GM21528 (cell line): ENCODE results near the gene PCTP.
A peak's percentile ranks its signal among the peaks of the same experiment; 100 is the strongest.

Experiments
- ATAC-seq: cut with Tn5 transposase; IDR thresholded peaks from one replicate; pipeline ENCODE4 v1.9.1; 2021; ENCODE audit warnings: mild to moderate bottlenecking, moderate library complexity; ENCODE audit not compliant: unreplicated experiment, low FRiP score

The PCTP gene

DNA sequence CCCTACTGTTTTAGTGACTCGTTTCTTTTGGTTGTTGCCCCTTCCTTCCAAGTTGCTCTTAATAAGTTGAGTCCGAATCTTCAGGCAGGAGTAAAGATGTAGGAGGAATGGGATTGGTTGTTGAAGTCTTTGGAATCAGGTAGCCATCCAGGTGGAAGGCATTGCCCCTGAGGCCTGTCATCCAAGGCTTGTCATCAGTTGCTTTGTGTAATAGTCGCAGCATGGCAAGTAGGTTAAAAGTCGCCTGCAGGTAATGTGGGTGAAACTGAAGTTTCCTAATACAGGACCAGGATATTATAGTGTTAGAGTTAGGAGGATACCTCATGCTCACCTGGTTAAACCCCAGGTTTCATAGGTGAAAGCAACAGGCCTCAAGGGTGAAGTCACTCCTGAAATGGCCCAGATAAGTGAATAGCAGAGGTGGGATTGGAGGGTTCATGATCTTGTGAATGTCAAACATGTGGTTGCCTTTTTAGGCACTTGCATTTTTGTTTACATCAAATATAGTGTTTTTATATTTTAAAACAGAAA, 934 bp downstream of the PCTP start:
- no peak for ATAC-seq

DNA sequence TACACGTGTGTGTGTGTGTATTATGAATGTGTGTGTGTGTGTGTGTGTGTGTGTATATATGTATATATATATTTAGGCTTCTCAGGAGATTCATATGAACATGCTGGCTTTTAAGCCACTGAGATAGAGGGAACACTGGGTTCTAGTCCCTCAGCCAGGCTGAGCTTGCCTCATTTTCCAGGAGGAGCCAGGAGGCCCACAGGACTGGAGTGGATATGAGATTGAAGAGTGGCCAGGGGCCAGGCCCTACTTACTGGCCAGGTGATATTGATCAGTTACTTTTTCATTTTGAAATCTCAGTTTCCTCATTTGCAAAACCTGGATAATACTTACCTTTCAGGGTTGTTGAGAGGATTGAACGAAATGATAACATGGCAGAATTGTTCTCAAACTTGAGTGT, 5.8 kb downstream of the PCTP start:
- no peak for ATAC-seq

GRCh38 chr17:55757659-55758058, 6.8 kb downstream of the PCTP start:
- ATAC-seq: peak; percentile 53

DNA sequence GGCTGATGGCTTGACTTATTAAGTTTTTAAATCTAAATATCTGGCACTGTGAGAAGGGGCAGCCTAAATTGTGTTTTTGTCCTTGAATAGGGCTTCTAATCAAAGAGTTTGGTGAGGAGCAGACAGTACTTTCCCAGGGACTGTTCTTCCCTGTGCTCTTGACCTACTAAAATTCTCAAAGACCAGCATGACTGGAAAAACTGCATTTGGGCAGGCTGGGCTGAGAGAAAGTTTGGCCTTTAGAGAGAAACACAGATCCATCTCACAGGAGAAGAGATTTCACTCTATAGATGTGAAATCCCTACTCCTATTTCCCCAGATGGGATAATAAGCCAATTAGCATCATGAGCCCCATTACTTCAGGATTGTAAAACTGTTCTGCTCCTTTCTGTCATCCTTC, 7.3 kb downstream of the PCTP start:
- no peak for ATAC-seq

DNA sequence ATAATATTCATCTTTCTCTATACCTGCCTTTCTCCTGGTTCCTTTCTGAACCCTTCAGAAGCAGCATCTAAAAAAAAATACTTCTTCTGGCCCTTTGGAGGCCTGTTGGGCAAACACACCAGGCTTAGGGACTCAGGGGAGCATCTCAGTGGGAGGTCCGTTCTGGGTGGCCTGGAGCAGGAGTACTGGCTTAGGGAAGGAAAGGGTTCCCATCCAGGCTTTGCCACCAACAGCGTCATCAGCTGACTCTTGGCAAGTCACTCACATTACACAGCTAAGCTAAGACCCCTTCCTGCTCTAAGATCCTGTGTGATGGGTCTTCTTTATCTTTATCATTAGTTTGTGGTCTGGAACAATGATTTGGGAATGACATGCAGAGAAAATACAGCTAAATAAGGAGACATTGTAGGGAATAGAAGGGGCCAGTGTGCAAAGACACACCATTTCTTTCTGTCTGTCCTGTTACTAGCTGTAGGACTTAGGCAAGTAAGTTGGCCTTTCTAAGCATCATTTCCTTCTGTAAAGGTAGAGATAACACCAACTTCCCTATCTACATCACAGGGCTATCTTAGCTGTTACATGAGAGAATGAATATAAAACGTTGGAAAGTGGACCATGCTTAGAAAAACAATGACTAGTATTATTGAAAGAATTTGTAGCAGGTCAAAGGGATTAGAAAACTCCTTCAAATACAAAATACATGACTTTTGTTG, 9.9 kb downstream of the PCTP start:
- ATAC-seq: no peak

- no peak for ATAC-seq
Measured at GRCh38 chr17:55762086-55762858, 11.4 kb downstream of the PCTP start.

GRCh38 chr17:55763856-55764255, 13.0 kb downstream of the PCTP start:
- ATAC-seq: no peak

GRCh38 chr17:55764610-55765009, 13.8 kb downstream of the PCTP start:
- ATAC-seq: no peak

DNA sequence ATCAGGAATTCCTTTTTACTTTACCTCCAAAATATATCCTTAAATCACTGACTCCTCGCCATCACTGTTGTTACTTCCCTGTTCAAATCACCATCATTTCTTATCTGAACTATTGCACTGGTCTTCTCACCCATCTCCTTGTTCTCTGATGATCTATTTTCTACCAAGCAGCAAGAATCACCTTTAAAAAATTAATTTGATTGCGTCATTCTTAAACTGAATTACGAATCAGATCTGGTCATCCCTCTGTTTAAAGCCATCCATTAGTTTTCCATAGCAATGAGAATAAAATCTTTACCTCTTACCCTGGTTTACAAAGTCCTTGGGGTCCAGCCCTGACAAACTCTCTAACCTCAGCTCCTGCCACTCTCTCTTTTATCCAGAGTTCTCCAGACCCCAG, 14.6 kb downstream of the PCTP start:
- ATAC-seq: no peak

- no peak for ATAC-seq
Measured at GRCh38 chr17:55768936-55769624, 18.2 kb downstream of the PCTP start.

- ATAC-seq: no peak
Measured at GRCh38 chr17:55769625-55770000, 18.8 kb downstream of the PCTP start.

DNA sequence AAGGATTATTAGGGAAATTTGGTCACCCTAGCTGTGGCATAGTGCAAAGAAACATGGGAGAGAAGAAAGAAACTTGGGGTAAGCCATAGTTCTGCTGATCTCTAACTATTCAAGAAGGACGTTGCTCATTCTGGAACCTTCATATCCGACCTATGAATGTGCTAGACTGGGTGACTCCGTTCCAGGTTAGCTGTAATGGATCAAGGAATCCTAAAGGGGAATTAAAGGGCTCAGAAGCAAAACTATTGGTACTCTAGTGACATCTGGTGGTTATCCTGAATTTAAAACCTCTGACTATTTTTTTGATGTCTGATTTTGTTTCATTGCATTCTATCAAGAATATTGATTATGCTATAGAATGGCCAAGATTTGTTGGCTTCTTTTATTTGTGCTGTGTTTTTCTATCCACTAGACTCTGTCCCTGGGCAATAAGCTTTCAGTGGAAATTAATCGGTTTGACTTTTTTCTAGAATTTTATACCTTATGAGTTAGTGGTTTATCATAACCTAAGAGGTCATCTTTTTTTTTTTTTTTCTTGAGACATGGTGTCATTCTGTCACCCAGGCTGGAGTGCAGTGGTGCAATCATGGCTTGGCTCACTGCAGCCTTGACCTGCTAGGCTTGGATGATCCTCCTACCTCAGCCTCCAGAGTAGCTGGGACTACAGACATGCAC, 19.5 kb downstream of the PCTP start:
- no peak for ATAC-seq

- ATAC-seq: no peak
Measured at GRCh38 chr17:55772086-55772485, 21.2 kb downstream of the PCTP start.

DNA sequence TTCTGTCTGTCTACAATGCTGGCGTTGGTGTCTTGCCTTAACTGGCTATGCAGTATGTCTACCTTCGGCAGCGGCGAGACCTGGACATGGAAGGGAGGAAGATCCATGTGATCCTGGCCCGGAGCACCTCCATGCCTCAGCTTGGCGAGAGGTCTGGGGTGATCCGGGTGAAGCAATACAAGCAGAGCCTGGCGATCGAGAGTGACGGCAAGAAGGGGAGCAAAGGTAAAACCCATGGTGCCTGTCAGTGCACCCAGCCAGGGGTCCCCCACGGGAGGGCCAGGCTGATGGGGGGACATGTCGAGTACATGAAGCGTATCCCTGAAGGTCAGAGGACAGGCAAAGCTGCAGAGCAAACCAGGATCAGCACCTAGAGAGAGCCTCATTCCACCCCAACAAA, 22.8 kb downstream of the PCTP start:
- ATAC-seq: no peak

DNA sequence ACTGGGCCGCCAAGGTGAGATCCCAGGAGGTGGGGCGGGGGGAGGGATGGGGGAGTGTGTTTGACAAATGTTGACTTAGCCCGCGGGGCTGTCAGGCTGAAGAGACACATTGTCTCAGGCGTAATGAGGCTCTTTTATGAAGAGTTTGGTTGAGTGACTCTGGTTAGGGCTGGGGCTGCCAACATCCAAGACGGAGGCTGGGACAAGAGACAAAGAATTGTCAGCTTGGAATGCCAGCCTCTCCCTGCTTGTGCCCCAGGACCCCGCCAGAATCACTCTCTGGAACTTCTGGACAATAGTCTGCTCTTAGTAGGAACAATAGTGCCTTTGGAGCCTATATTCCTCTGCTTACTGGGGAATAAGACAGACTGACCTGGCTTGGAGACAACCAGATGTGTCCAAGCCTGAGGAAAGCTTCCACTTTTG, 24.0 kb downstream of the PCTP start:
- ATAC-seq: no peak

GRCh38 chr17:55776271-55776670, 25.4 kb downstream of the PCTP start:
- ATAC-seq: no peak

DNA sequence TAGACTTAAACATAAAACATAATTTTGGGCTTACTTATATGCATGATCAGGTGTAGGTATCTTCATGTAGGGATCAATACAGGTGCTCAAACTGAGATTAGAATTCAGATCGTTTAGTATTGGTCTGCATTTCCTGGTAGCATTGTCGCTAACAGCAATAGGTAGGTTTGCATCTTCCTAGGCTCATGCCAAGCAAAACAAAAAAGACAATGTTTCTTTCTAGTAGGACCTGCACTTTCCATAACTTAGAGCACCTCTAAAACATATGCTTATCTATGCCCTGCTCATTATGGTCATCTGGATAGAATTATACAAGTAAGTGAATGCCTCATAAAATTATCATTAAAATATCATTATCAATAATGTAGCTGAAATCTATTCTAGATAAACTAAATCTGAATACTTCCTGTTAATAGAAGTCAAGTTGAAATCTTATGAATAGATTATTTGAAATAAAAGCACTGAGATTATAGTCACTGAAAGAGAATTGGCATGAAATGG, 26.7 kb downstream of the PCTP start:
- ATAC-seq: no peak

DNA sequence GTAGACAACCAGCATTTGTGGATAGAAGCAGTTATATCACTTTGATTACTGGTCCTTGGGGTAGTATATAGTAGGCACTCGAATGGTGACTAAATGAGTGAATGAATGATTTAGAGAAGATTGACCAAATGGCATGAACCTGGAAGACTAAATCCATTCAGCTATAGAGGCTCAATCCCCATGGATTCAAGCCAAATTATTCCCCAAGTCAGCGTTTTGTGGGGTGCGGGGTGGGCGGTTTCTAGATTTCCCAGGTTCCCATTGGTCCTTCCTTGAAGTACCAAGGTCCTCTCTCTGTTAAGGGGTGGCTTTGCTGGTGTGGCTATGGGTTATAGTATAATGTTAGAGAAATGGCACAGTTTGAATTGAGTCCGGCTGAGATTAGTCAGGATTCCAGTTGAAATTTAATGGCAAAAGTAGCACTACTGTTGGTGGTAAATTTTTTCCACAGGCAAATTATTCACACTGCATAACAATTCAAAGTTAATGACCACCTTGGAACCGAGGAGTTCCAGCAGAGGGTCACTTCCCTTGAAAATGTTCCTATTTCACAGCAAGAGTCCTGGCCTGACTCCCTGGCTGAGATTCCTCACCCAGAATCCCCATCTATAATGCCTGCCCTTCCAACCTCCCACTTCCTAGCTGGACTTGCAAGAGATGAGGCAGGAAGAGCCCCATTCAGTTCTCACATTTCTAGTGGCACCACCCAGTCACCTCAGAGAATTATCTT, 27.7 kb downstream of the PCTP start:
- ATAC-seq: no peak

GRCh38 chr17:55783684-55784245, 32.9 kb downstream of the PCTP start:
- no peak for ATAC-seq

DNA sequence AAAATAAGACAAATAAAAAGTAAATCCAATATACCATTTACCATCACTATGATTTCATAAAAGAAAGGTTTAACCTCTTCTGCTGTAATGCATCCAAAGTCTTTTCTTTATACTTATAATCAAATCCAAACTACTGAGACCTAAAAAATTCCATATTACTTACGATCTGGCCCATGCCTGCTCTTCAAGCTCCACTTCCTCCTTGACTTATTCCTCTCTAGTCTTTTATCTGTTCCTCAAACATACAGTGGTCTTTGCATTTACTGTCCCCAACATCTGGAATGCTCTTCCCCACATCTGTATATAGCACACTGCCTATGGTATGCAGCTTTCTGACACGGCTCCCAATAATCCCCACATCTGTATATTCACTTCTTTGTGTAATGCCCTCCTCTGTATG, 33.8 kb downstream of the PCTP start:
- no peak for ATAC-seq
